ENCODE measurements around the gene SPHK1.
A peak's percentile ranks its signal among the peaks of the same experiment; 100 is the strongest.
"Not testable (repeated sequence)": the region's sequence is repeated elsewhere in the genome, so short reads cannot be mapped to it uniquely, and the experiment has no call there.

The SPHK1 gene

GRCh38 chr17:76384222-76384986, at the start of gene SPHK1:
Gene SPHK1, plus strand, starts transcription at chr17:76384609. Its CDS starts 1,036 bp downstream, at chr17:76385645.
- peak; percentile 59 for DNase-seq

- DNase-seq = no peak
Measured at GRCh38 chr17:76335716-76336381, 48.6 kb upstream of the SPHK1 start.

DNA sequence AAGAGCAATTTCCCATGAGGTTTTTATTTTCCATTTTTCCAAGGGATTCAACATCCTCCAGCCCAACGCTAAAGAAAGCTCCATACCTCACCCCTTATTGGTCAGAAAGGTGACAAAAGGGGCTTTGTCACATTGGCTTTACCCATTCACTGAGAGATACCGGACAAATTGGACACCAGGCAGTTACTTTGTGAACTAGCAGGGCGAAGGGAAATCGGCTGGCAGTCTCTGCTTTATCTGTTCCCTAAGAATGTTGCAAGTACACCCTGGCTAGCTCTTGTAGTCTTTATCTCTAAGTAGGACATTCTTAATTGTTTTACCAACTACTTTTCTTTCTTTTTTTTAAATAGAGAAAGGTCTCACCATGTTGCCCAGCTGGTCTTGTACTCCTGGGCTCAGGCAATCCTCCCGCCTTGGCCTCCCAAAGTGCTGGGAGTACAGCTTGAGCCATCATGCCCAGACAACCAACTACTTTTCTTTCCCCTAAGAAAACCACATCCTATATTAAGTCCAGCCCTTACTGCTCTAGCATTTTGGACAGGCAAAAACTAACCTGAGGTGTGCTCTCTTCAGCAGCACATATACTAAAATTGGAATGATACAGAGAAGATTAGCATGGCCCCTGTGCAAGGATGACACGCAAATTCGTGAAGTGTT, 47.5 kb upstream of the SPHK1 start:
- DNase-seq = no peak

GRCh38 chr17:76337413-76337777, 47.0 kb upstream of the SPHK1 start:
- DNase-seq = no peak

DNA sequence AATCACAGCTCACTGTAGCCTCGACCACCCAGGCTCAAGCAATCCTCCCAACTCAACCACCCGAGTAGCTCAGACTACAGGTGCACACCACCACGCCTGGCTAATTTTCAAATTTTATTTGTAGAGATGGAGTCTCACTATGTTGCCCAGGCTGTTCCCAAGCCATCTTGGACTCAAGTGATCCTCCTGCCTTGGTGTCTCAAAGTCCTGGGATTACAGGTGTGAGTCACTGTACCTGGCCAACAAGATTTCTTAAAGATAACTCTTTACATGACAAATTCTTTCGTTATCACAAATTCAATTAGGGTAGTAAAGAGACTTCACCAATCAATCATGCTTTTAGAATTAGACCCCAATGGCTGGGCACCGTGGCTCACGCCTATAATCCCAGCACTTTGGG, 43.1 kb upstream of the SPHK1 start:
- DNase-seq = no peak

- no peak for DNase-seq
Measured at GRCh38 chr17:76343106-76343505, 41.3 kb upstream of the SPHK1 start.

- no peak for DNase-seq
Measured at GRCh38 chr17:76345377-76345974, 38.9 kb upstream of the SPHK1 start.

DNA sequence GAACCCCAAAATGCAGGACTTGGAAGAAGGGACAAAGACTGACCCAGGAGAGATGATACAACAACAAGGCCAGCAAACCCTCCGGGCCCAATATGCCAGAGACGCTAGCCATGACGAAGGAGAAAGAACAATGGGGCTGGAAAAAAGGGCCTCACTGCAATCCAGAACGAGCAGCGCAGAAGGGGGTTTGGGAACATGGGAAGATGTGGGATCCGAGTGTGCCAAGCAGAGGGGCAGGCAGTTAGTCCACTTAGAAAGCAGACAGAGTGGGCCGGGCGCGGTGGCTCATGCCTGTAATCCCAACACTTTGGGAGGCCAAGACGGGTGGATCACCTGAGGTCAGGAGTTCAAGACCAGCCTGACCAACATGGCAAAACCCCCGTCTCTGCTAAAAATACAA, 37.5 kb upstream of the SPHK1 start:
- DNase-seq = not testable (repeated sequence)

GRCh38 chr17:76350463-76350862, 33.9 kb upstream of the SPHK1 start:
- DNase-seq = no peak

DNA sequence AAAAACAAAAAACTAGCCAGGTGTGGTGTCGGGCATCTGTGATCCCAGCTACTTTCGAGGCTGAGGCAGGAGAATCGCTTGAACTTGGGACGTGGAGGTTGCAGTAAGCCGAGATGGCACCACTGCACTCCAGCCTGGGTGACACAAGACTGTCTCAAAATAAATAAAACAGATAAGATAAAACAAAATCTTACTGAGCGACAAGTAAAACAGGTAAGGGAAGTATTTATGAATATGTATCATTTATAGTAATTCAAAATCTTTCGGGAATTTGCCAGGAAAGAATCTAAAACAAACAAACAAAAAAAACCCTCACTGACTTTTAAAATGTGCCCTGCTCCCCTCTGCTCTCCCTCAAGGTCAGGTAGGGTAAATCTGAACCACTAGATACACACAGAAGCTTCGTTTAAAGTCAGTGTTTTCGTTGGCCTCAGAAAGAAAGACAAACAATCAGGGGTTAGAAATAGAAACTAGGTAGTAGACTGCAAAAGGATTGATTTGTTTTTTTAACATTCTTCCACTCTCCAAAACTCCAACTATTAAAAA, 32.8 kb upstream of the SPHK1 start:
- no peak for DNase-seq

DNA sequence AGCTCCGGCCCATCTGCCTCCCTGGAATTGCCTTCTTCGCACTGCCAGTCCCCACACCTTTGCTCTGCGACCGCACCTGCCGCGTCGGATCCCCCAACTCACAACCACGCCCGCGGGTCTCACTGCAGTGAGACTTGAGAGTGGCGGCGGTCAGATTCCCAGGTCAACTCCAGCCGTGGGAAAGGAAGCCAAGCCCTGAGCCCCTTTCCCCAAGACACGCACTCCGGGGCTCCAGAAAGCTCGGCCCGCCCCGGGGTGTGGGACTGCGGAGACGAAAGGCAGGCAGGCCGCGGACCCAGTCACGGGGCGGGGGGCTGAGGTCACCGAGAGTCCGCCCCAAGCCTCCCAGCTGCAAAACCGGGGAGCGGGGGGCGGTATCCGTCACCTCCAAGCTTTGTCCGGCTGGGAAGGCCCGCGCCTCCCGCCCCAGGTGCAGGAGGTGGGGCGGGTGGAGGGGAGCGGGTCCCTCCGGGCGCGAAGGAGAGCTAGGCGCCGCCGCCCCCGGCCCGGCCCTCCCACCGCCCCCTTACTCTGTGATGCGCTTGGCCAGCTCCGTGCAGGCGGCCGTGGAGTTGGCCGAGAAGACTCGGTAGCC, 31.3 kb upstream of the SPHK1 start:
- peak; percentile 2 for DNase-seq

DNA sequence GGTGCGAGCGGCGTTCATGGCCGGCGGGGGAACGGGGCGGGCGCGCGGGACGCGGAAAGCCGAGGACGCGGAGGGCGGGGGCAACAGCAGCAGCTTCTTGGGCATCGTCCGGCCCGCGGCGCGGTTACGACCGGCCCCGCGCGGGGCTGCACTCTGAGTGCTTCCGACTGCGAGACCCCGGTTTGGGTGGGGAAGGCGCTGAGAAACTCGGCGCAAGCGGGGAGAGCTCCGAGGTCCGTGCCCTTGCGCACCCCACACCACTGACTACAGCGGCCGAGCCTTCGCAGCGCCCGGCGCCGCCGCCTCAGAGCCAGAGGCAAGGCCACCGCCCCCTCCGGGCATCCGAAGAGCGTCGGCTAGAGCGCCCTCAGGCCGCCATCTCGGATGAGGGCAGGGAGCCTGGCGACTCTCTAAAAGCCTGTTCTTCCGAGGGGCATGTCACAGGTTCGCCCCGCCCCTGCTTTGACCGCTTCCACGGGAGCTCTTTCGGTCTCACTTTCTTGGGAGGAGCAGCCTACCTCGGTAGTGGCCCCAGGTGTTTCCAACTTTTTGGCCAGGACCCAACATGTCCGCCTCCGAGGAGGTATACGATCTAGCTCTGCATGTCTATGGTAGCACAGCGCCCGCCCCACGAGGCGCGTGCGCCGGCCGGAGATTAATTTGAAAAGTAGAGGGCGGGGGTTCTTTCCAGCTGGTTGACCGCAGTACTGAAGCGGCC, 30.7 kb upstream of the SPHK1 start, which contains the start of gene PRPSAP1:
TSS of gene PRPSAP1 (minus strand) at position 318 of the 718 bp plus-strand sequence. CDS start at position 105, 213 bp downstream.
- DNase-seq = peak; percentile 87

DNA sequence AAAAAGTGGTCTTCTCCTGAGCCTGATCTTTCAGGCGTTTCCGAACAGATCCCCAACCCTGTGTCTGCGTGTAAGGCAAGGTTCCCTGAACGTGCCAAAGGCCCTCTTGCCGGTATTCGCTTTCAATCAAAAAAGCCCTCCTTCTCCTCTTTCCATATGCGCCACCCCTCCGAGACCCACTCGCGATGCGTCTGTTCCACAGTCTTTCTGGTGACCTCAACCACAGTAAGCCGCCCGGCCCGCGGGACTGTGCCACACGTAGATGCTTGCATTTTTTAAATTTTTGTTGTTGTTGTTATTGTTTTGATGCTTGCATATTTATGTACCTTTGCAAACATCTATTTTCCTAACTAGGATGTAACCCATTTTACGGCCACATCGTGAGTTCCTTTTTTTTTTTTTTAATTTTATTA, 30.1 kb upstream of the SPHK1 start:
- DNase-seq = no peak

GRCh38 chr17:76354747-76355310, 29.6 kb upstream of the SPHK1 start:
- no peak for DNase-seq

GRCh38 chr17:76356803-76357456, 27.5 kb upstream of the SPHK1 start:
- DNase-seq = no peak

- no peak for DNase-seq
Measured at GRCh38 chr17:76357597-76358158, 26.7 kb upstream of the SPHK1 start.

DNA sequence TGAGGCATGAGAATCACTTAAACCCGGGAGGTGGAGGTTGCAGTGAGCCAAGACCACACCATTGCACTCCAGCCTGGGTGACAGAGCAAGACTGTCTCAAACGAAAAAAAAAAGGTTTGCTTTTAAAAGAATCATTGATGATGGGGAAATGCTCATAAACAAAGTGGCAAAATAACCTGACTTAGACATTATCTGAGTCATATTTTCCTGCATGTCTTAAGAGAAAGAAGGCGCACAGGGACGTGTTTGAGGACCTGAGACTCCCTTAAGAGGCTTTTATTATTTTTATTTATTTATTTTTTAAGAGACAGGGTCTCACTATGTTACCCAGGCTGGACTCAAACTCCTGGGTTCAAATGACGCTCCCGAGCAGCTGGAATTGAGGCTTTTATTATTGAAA, 25.0 kb upstream of the SPHK1 start:
- DNase-seq = no peak

- not testable (repeated sequence) for DNase-seq
Measured at GRCh38 chr17:76359776-76360175, 24.6 kb upstream of the SPHK1 start.

GRCh38 chr17:76360461-76360860, 23.9 kb upstream of the SPHK1 start:
- no peak for DNase-seq

DNA sequence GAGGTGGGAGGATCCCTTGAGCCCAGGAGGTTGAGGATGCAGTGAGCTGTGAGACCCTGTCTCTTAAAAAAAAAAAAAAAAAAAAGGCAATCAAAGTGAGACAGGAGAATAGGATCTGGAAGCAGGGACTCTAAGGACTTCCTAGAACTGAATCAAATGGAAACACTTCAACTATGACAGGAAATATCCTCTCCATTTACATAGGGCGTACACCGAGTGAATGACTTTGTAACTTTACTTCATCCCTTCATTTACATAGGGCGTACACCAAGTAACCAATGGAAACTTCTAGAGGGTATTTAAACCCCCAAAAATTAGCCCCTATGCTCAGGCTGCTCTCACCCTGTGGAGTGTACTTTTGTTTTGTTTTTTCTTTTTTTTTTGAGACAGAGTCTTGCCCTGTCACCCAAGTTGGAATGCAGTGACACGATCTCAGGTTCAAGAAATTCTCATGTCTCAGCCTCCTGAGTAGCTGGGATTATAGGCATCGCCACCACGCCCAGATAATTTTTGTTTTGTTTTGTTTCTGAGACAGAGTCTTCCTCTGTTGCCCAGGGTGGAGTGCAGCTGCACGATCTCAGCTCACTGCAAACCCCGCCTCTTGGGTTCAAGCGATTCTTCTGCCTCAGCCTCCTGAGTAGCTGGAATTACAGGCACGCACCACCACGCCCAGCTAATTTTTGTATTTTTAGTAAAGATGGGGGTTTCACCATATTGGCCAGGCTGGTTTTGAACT, 21.1 kb upstream of the SPHK1 start:
- no peak for DNase-seq
